Germinal center (tissue), 1 donor: ENCODE data around the gene RIMKLA.

ENCODE experiments used
- DNase-seq: peaks from one replicate; pipeline ENCODE4 v3.0.0; 2012; ENCODE audit warnings: mixed read lengths, low spot score

RIMKLA gene

DNA sequence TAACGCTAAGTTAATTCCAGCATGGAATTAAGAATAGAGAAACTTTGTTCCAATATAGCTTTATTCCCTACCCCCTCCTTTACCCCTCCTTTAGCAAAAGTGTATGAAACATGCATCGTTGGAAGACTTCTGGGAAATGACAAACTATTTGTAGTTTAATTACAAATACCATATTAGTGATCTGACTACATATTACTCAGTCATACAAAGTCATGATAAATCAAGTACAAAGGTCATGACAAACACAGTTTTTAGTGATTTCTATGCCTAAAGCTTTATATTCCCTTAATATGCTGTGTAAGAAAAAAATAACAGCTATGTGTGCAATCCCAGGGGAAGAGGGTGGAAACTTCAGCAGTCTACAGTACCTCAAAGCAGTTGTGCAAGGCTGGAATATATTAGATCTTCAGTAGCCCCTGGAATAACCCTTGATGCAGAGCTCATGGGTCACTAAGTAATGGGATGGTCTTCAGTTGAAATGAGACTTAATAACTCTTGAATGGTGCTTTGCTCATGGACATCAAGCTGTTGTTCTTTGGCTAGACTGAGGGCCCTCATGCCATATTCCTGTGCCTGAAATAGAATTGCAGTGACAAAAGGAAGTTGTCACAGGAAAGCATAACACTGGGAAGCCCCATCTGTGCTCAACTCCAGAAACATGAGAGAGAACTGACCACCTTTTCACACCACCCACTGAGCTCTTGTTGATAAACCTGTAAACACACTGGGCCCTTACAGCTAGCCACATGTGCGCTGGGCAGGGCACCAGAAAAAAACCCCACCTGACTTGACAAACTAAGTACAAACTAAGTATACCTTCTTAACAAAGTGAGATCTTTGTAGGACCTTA is 49.9 kb downstream of the RIMKLA start:
- no peak for DNase-seq

DNA sequence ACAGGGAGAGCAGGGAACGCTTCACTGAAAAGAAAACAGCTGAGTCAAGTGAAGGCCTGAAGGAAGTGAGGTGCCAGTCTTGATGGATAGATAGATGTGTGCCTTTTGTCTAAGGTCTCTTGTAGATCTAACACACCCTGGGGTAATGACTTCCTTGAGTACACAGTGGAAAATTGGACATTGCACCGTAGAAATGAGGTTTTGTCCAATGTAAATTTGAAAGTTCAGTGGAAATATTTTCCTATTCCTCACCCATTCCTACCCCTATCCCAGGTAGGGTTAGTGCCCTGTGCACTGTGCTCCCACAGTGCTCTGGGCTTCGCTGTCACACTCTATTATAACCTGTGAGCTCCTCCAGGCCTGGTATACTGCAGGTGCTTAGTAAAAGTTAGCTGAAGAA is 50.9 kb downstream of the RIMKLA start:
- no peak for DNase-seq

DNA sequence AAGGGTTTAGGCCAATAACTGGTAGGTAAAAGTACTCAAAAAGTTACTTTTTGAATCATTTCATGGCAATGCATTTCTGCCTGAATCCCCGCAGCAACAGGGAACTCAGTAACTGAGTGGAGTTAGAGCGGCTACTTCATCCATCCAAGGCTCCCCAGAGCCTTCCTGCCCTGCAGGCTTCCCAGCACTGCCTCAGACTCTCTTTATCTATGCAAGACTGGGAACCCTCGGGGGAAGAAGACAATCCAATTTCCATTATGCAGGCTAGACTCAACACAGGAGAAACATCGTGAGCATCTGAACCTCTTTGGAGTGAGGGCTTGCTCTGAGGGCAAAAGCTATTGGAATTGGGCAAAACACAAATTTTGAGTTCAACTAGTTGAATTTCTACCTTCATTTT is 52.1 kb downstream of the RIMKLA start:
- no peak for DNase-seq

DNA sequence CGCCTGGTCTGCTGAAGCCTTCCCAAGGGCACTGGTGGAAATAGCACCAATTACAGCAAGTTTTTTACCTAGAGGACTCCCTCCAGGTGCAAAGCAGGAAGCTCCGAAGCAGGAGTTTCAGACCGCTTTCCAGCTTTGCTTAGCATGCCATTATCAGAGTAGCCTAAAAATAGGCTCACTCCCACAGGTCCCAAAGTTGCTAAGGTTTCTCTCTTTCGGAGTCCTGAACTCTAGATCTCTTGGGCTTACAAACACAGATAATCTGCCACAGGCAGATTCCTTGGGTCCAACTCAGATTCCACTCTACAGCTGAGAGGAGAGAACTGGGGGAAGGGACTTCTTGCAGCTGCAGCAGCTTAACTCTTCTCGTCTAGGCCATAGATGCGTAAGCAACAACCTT is 52.8 kb downstream of the RIMKLA start:
- DNase-seq, result no peak

DNA sequence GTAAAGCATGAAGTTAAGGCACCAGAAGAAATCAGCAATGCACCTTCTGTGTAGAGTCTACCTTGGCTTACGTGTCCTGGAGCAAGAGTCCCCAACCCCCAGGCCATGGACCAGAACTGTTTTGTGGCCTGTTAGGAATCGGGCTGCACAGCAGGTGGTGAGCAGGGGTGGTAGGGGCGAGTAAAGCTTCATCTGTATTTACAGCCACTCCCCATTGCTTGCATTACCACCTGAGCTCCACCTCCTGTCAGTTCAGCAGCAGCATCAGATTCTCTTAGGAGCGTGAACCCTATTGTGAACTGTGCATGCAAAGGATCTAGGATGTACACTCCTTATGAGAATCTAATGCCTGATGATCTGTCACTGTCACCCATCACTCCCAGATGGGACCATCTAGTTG is 53.7 kb downstream of the RIMKLA start:
- DNase-seq, result no peak

DNA sequence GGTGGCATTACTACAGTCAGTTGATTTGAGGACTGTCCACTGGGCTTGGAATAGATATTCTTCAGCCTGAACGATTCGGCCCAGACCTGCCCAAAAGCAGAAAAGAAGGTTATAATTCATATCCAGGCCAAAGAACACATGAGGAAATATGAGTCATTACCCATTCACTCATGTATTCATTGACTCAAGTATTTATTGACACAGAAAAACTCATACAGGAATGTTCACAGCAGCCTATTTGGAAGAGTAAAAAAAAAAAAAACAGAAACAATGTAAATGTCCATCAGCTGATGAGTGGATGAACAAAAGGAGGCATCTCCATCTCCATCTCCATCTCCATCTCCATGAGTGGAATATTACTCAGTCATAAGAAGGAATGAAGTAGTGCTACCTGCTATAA is 59.3 kb downstream of the RIMKLA start:
- DNase-seq, result no peak

DNA sequence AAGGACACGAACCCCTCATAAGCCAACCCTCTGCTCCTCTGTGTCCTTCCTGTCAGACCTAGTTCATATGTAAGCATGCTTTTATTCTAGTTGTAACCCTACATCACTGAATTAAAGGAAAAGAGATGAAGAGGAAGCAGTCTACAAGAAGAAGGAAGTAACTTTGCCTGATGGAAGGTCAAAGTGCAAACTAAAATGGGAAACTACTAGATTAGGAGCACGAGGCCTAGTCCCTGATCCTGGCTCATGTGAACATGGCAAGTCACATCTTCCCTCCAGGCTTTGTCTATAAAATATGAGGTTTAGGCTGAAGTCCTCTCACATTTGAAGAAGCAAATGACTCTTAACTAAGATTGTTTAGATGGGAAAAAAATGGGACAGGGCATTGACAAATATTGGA is 62.1 kb downstream of the RIMKLA start:
- no peak for DNase-seq

DNA sequence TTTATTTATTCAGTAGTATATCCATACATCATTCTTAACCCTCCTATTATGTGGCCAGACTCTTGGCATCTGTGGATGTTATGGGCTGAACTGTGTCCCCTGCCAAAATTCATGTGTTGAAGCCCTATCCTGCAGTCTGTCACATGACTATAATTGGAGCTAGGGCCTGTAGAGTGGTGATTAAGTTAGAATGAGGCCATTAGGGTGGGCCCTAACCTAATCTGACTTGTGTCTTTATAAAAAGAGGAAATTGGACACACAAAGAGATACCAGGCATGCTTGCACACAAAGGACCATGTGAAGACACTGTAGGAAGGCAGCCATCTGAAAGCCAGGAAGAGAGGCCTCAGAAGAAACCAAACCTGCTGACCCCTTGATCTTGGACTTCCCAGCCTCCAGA is 68.7 kb downstream of the RIMKLA start:
- DNase-seq, result no peak

DNA sequence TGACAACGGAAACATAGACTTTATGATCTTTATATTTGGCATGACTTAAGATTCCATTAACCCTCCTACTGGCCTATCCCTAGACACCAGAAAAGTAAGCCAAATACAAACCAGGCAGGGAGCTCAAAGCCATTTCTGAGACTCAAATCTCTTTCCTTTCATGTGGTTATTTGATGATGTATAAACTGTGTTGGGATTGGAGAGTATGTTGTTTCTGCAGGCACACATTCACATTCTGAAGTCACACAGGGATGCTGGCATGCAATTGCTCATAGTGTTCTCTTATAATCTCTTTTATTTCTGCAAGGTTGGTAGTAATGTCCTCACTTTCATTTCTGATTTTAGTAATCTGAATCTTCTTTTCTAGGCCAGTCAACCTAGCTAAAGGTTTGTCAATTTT is 69.5 kb downstream of the RIMKLA start:
- DNase-seq, result no peak

DNA sequence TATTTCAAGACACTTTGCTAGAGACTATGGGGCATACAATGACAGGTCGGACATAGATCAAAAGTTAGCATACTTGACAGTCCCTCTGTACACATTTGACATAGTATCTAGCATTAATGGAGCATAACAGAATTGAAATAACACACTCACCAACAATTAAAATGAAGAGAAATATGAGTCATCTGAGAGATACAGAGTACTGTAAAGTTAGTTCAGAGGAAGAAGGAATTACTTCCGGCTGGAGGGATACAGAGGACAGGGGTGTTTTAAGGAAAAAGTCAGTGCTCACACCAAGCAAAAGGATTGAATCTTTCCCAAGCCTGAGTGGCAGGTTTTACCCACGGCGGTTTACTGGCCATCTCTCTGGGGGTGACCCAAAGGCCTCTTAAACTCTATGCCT is 72.8 kb downstream of the RIMKLA start:
- no peak for DNase-seq

DNA sequence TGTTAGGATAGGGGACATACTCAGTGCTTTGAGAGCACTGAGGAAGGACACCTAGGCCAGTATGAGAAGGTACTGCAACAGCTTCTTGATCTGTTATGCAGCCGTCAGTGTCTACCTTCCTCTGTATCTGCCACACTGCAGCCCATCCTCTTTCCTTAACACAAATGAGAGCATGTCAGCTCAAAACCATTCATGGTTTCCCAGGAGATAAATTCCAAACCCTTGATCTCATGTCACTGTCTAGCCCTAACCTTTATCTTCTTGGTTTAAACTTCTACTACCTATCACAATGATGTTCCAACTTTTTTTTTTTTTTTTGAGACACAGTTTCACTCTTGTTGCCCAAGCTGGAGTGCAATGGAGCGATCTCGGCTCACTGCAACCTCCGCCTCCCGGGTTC is 73.8 kb downstream of the RIMKLA start:
- no peak for DNase-seq

DNA sequence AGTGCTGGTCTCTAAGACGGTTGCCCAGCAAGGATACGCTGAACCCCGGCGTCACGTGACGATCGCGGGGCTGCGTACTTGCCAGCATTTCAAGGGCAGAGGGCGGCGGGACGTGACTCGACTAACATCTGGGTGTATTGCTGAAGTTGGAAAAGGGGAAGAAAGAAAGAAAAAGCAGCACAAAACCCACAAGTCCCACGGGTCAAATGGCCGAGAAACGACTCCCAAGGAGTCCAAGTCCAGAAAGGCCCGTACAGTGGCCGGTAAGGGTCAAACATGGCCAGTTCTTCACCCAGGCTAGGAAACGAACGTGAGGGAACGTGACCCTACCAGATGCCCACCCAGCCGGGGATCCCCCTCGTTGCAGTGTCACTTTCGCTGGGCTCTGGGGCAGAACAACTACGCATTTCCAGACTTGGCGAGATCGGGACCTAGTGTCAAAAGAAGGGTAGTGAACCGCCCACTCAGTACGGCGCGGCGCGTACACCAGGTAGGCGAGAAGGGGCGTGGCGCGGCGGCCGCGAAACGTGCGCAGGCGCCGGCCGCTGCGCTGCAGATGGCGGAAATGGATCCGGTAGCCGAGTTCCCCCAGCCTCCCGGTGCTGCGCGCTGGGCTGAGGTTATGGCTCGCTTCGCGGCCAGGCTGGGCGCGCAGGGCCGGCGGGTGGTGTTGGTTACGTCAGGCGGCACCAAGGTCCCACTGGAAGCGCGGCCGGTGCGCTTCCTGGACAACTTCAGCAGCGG is 75.6 kb downstream of the RIMKLA start, which contains the start of the genes PPCS and ZMYND12:
PPCS (plus strand) TSS at position 534 of the 744 bp plus-strand sequence; CDS start at position 557, 23 bp downstream.
ZMYND12 (minus strand) TSS at position 13 of the 744 bp plus-strand sequence. CDS start 25 bp downstream, outside the sequence.
- DNase-seq, result peak; percentile 91

DNA sequence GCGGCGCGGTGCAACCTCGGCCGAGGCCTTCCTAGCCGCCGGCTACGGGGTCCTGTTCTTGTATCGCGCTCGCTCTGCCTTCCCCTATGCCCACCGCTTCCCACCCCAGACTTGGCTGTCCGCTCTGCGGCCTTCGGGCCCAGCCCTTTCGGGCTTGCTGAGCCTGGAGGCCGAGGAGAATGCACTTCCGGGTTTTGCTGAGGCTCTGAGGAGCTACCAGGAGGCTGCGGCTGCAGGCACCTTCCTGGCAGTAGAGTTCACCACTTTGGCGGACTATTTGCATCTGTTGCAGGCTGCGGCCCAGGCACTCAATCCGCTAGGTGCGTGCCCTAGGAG is 76.1 kb downstream of the RIMKLA start:
- DNase-seq, result peak; percentile 77

DNA sequence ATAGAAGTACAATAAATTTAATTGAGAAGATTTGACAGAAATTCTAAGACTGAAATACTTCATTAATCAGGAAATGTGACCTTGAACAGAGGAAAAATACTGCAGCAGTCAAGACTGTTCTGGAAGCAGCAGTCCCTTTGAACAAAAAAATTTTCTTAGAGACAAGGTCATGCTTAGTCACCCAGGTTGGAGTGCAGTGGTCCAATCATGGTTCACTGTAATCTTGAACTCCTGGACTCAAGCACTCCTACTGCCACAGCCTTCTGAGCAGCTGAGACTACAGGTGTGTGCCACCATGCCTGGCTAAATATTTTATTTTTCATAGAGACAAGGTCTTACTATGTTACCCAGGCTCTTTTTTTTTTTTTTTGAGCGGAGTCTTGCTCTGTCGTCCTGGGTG is 80.6 kb downstream of the RIMKLA start:
- no peak for DNase-seq

DNA sequence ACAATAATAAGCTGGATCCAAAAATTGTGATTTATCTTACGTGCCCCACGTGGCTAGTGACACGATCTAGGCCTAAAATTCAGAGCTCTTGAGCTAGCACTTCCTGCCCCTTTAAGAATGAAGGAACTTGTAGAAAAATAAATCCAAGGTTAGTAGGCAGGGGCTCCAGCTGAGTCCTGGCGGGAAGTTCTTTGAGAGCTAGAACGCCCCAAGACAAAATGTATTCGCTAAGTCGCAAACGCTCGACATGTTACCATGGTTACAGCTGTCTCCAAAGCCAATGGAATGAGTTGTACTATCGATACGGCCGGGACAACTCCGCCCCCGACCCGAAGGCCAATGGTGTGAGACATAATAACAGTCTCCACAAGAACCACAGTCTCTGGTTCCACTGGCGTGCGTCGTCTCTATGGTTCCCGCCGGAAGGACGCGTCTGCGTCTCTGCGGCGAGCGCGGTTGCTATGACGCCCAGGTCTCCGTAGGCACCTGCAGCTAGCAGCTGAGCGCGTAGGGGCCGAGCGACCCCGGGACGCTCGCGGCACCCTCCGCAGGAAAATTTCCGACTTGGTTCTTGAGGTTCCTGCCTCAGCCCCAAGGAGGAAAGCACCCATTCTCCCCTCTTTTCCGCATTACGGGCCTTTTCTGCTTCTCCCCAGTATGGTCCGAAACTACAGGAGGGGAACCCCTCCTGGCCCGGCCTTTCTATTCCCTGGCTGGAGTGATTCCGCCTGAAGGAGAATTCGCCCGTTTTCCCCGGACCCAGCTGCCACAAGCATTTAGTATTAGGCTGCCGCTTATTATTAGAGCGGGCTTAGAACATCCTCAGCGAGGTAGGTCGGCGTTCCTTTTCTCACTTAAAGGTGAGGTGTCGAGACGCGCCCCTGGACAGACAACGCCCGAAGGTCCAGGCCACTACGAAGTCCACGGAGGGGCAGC is 82.5 kb downstream of the RIMKLA start, which contains the start of gene CCDC30:
CCDC30 (plus strand) TSS at position 459 of the 936 bp plus-strand sequence. CDS start 17,266 bp downstream, outside the sequence.
- DNase-seq, result peak; percentile 98

DNA sequence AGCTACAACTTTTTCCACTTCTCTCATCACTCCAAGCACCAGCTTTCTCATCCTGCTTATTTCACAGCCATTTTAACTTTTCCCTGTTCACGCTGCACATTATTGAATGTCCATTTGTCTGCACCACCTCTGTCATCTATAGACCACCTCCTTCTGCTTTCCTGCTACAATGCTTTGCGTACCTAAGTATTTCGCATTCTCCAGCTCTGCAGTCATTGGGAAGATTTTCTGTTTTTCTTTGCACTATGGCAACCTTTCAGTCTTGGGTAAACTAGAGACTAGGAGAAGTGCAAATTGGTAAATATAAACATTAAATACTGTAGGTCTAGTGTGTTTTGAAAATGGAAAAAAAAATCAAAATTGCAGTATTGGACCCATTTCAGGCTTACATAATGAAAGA is 83.3 kb downstream of the RIMKLA start:
- no peak for DNase-seq

DNA sequence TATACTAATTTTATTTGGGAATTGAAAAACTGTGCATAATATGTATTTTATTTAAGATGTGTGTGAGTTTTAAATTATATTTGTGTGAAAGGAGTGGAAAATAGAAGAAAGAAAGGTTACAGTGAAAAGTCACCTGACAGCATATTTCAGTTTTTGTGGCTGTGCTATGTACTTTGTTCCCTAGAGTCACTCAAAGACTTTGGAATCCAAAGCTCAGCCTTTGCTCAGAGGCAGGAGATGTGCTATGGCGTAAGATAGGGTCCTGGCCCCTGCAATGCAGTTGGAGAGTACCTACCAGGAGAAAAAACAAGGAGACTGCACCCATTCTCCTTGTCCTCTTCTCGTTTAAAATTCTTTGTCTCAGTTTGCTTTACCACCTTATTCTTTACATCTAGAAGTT is 85.4 kb downstream of the RIMKLA start:
- DNase-seq, result no peak

DNA sequence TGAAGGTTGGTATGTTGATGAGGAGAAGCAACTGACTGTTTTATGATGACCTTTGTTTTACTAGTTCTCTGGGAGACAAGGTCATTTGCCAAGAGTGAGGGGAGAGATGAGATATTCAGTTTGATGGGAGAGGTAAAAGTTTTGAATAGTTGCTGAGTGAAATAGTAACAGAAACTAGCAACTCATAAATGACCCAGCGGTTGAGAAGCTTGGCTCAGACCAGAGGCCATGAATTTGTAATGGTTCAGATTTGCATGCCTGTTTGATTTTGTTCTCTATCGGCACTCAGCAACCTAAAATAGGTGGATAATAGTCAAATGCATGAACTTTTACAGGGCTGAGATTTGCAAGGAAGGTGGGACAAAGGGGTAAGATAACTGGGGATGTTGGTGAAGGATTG is 89.1 kb downstream of the RIMKLA start:
- no peak for DNase-seq
